Measurements from ENCODE around the gene PRKAR1B.

GRCh38 chr7:538764-539685 lies 188.1 kb downstream of the PRKAR1B start:
- TF ChIP-seq, protein P1, sequence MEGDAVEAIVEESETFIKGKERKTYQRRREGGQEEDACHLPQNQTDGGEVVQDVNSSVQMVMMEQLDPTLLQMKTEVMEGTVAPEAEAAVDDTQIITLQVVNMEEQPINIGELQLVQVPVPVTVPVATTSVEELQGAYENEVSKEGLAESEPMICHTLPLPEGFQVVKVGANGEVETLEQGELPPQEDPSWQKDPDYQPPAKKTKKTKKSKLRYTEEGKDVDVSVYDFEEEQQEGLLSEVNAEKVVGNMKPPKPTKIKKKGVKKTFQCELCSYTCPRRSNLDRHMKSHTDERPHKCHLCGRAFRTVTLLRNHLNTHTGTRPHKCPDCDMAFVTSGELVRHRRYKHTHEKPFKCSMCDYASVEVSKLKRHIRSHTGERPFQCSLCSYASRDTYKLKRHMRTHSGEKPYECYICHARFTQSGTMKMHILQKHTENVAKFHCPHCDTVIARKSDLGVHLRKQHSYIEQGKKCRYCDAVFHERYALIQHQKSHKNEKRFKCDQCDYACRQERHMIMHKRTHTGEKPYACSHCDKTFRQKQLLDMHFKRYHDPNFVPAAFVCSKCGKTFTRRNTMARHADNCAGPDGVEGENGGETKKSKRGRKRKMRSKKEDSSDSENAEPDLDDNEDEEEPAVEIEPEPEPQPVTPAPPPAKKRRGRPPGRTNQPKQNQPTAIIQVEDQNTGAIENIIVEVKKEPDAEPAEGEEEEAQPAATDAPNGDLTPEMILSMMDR (IDR thresholded peaks at IDR 0.05 in 8 of 11, conservative IDR thresholded peaks at IDR 0.05 in 3 of 11) = no peak
- TF ChIP-seq POLR2A (IDR thresholded peaks at IDR 0.05) (no peak), POLR2AphosphoS5 (IDR thresholded peaks at IDR 0.05) (no peak)
